PFSK-1 (cell line): ENCODE data around the gene ATP10A.

Experiments
- FOXP2 ChIP-seq: optimal IDR thresholded peaks from 2 replicates; pipeline ENCODE3; 2011; ENCODE audit warnings: borderline replicate concordance, control low read depth, inconsistent platforms; ENCODE audit not compliant: insufficient read depth; ENCODE audit errors: extremely low read length, extremely low read depth
- POLR2AphosphoS5 ChIP-seq: IDR thresholded peaks from 2 replicates; pipeline ENCODE4 v1.6.1; 2012; ENCODE audit warnings: low read depth, mild to moderate bottlenecking, control low read depth, low read length, moderate library complexity
- SIN3A ChIP-seq: IDR thresholded peaks from 2 replicates; pipeline ENCODE4 v1.6.1; 2012; ENCODE audit warnings: mild to moderate bottlenecking, low read length, moderate library complexity, borderline replicate concordance; ENCODE audit not compliant: insufficient read depth
- TAF1 ChIP-seq: IDR thresholded peaks from 2 replicates; pipeline ENCODE4 v1.6.1; 2012; ENCODE audit warnings: low read length, control low read depth, borderline replicate concordance; ENCODE audit not compliant: insufficient read depth
- TF ChIP-seq, protein P1 (sequence below), 2 experiments: IDR thresholded peaks; 2 replicates each; pipeline versions ENCODE4 v1.6.1 to v1.8.0; 2011 to 2012; ENCODE audit warnings: low read depth in 2 of 2, low read length in 2 of 2, control low read depth in 1 of 2, inconsistent platforms in 1 of 2, mild to moderate bottlenecking in 1 of 2, moderate library complexity in 1 of 2; ENCODE audit not compliant: insufficient read depth in 1 of 2

ATP10A gene

DNA sequence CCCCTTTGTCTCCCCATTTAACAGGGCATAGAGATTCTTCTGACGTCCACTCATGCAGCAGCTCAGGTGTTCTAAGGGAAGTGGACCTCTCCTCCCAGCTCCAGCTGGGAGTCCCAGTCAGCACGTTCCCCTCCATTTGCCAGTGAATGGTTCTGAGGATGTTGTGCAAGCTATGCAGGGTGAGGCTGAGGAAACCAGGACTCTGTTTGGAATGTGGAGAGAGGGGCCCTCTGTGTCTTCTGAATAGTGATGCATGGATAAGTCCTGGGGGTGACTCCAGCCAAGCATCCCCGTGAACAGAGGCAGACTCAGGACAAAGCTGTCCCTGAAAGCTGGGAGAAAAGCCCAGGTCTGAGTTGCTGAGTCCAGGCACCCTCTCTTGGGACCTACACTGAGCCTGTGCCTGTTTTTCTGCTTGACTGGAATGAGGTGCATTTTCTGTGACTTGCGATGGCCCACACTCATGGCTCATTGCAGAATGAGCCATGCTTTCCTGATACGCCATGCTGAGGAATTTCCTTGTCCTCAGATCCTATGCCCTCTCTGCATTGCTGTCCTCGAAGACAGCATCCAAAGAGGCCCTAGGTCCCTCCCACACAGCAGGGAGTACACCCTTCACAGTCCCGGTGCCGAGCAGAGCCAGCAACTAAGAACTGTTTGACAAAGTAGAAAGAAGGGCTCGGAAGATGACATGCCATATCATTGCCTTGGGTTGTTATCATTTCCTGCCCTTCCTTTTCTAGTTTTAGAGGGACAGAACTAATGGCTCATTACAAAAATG, 185.2 kb downstream of the ATP10A start:
- TF ChIP-seq FOXP2: no peak
- TF ChIP-seq, protein P1, sequence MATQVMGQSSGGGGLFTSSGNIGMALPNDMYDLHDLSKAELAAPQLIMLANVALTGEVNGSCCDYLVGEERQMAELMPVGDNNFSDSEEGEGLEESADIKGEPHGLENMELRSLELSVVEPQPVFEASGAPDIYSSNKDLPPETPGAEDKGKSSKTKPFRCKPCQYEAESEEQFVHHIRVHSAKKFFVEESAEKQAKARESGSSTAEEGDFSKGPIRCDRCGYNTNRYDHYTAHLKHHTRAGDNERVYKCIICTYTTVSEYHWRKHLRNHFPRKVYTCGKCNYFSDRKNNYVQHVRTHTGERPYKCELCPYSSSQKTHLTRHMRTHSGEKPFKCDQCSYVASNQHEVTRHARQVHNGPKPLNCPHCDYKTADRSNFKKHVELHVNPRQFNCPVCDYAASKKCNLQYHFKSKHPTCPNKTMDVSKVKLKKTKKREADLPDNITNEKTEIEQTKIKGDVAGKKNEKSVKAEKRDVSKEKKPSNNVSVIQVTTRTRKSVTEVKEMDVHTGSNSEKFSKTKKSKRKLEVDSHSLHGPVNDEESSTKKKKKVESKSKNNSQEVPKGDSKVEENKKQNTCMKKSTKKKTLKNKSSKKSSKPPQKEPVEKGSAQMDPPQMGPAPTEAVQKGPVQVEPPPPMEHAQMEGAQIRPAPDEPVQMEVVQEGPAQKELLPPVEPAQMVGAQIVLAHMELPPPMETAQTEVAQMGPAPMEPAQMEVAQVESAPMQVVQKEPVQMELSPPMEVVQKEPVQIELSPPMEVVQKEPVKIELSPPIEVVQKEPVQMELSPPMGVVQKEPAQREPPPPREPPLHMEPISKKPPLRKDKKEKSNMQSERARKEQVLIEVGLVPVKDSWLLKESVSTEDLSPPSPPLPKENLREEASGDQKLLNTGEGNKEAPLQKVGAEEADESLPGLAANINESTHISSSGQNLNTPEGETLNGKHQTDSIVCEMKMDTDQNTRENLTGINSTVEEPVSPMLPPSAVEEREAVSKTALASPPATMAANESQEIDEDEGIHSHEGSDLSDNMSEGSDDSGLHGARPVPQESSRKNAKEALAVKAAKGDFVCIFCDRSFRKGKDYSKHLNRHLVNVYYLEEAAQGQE (IDR thresholded peaks at IDR 0.05; ENCODE audit: insufficient read depth in 1 of 2, low read depth in 2 of 2, low read length in 2 of 2): no peak
- TF ChIP-seq TAF1: no peak
- TF ChIP-seq POLR2AphosphoS5: no peak
- no peak for TF ChIP-seq SIN3A

DNA sequence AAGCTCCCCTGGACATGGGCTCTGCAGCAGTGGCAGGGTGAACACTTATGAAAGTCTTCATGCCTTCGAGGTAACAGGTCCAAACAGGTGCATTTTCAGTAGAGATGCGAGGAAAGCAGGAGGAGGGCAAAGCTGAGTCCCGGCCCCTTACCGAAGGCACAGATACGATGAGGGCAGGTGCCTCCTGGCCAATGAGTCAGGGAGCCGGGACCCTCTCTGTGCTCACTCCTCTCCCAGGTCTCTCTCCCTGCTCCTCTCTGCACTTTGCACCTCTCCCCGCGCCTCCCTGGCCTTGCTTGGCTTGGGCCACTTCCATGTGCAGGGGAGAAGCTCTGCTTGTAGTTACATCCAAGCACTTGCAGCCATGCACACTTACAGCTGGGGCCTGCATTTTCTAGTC, 187.1 kb downstream of the ATP10A start:
- TF ChIP-seq SIN3A (no peak), FOXP2 (no peak), POLR2AphosphoS5 (no peak), TAF1 (no peak)
- TF ChIP-seq, protein P1 (IDR thresholded peaks at IDR 0.05; ENCODE audit: insufficient read depth in 1 of 2, low read depth in 2 of 2, low read length in 2 of 2): no peak

DNA sequence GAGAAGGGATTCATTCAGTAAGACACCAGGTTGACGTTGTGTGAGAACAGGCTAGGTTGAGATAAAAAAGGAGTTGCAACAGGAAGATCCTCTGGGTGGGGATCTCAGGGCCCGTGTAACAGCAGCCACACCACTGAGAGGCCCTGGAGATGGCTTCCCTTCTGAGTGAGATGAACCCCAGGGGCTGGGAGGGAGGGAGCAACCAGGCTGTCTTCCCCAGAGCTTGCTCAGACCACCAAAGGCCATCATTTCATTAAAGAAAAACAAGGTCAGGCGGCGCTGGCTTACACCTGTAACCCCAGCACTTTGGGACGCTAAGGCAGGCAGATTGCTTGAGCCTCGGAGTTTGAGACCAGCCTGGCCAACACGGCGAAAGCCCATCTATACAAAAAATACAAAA, 187.7 kb downstream of the ATP10A start:
- TF ChIP-seq, protein P1 (IDR thresholded peaks at IDR 0.05; ENCODE audit: insufficient read depth in 1 of 2, low read depth in 2 of 2, low read length in 2 of 2): no peak
- TF ChIP-seq POLR2AphosphoS5: no peak
- TF ChIP-seq SIN3A: no peak
- TF ChIP-seq TAF1: no peak
- TF ChIP-seq FOXP2: no peak

DNA sequence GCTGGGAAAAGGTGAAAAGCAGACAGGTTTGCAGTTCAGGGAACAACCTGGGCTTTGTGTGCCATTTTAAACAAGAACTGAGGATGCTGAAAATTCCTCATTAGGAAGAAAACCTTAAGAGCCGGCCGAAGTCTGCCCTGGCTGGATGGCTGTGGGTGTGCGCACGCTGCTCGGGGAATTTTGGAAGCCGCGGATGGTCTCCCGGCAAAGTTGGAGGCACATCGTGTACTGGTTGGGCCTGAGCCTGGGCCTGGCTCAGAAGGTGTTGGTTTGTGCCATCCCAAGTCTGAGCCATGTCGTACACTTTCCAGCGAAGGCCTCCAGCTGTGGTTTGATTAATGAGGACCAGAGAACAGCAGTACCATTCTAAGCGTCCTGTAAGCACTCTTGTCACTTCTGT, 188.2 kb downstream of the ATP10A start:
- TF ChIP-seq SIN3A (no peak), FOXP2 (no peak), POLR2AphosphoS5 (no peak), TAF1 (no peak)
- TF ChIP-seq, protein P1 (IDR thresholded peaks at IDR 0.05; ENCODE audit: insufficient read depth in 1 of 2, low read depth in 2 of 2, low read length in 2 of 2): no peak

DNA sequence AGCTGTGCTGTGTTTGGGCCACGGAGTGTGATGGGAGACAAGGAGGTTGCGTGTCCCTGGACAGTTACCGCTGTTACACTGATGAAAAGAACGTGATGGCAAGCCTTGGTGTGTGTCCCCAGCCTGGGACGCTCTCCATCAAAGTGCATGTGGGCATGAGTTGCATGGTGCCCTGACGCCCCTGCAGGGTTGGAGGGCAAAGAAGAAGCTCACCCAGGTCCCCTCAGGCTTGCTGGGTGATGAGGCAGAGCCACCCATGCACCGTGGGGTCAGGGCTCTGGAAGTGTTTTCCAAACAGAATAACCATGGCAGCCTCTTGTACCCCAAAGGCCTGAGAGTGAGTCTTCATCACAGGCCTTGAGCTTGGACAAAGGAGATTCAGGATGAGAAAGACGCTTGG, 189.2 kb downstream of the ATP10A start:
- no peak for TF ChIP-seq POLR2AphosphoS5
- no peak for TF ChIP-seq SIN3A
- no peak for TF ChIP-seq FOXP2
- TF ChIP-seq, protein P1 (IDR thresholded peaks at IDR 0.05; ENCODE audit: insufficient read depth in 1 of 2, low read depth in 2 of 2, low read length in 2 of 2): no peak
- TF ChIP-seq TAF1: no peak
